ENCODE measurements around the gene SOX10.

The SOX10 gene

DNA sequence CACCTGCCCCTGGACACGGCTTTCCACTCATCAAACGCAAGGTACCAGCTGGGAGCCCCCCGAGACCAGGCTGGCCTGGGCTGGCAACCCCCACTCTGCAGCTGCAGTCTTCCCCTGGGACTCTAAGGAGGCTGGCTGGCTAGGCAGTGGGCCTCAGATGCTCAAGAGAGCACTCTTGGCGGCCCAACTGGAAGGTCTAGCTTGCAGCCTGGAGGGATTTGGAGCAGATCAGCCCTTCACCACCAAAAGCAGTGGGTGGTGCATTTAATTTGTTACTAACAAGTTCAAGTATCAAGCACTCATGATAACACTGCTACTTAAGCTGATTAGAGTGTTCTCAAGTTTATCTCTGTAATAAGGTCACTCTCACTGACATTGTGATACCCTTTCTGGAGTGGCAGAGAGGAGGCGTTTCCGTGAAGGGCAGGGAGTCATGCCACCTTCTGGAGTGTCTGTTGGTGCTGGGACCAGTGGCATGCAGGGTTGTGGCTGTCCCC is 52.4 kb downstream of the SOX10 start:
- in situ Hi-C loops (cut with MboI; ENCODE audit: low pct_unique_long_range_greater_than_20kb, low sequenced_read_pairs, unreplicated experiment) = no loop called here
- DNase-seq (ENCODE audit: low spot score) = no peak
- TF ChIP-seq, protein P1, sequence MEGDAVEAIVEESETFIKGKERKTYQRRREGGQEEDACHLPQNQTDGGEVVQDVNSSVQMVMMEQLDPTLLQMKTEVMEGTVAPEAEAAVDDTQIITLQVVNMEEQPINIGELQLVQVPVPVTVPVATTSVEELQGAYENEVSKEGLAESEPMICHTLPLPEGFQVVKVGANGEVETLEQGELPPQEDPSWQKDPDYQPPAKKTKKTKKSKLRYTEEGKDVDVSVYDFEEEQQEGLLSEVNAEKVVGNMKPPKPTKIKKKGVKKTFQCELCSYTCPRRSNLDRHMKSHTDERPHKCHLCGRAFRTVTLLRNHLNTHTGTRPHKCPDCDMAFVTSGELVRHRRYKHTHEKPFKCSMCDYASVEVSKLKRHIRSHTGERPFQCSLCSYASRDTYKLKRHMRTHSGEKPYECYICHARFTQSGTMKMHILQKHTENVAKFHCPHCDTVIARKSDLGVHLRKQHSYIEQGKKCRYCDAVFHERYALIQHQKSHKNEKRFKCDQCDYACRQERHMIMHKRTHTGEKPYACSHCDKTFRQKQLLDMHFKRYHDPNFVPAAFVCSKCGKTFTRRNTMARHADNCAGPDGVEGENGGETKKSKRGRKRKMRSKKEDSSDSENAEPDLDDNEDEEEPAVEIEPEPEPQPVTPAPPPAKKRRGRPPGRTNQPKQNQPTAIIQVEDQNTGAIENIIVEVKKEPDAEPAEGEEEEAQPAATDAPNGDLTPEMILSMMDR (IDR thresholded peaks at IDR 0.05; ENCODE audit: extremely low read depth, insufficient read depth, missing control alignments) = no peak

DNA sequence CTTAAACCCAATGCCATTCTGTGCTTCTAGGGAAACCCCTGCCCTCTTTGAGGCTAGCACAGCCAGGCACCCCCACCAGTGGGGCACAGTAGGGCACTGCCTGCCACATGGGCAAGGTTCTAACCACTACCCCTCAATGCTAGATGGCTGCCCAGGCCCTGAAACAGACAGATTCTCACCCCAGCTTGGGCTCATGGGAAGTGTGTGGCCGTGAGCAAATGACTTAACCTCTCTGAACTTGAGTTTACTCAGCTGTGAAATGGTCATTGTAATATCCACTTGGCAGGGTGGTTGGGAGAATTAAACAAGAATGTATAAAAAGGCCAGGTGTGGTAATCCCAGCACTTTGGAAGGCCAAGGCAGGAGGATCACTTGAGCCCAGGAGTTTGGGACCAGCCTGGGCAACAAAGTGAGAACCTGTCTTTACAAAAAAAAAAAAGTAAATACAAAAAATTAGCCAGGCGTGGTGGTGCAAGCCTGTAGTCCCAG is 53.4 kb downstream of the SOX10 start:
- TF ChIP-seq, protein P1 (IDR thresholded peaks at IDR 0.05; ENCODE audit: extremely low read depth, insufficient read depth, missing control alignments) = no peak
- no peak for DNase-seq (ENCODE audit: low spot score)
- in situ Hi-C loops (cut with MboI; ENCODE audit: low pct_unique_long_range_greater_than_20kb, low sequenced_read_pairs, unreplicated experiment) = no loop called here

DNA sequence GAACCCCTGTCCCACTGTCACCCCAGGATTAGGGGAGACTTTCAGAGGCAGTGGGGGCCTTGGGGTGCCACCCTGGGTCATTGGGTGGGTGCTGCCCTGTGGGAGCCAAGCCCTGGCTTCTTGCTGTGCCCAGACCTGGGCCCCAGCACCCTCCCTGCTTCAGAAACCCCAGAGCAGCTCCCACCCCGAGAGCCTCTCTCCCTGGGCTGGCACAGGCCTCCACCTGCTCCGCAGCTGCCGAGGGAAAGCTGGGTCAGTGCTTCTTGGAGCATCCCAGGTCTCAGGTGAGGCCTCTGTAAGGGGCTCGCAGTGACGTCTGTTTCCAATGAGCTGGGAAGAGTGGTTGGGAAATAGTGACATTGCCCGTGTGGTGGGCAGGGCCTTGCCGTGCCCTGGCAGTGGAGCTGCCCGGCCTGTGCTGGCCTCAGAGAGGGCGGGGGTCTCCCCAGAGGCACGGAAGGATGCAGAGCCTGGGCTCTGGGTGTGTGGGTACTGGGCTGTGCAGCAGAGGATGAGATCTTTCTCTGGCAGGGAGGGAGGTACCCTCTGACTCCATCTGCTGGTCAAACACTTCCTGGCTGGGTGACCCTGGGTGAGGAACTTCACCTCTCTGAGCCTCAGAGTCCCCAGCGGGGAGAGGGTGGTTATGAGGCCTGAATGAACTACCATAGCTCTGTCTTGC is 53.9 kb downstream of the SOX10 start:
- TF ChIP-seq, protein P1 (IDR thresholded peaks at IDR 0.05; ENCODE audit: extremely low read depth, insufficient read depth, missing control alignments) = peak; percentile 39
- DNase-seq (ENCODE audit: low spot score) = no peak

DNA sequence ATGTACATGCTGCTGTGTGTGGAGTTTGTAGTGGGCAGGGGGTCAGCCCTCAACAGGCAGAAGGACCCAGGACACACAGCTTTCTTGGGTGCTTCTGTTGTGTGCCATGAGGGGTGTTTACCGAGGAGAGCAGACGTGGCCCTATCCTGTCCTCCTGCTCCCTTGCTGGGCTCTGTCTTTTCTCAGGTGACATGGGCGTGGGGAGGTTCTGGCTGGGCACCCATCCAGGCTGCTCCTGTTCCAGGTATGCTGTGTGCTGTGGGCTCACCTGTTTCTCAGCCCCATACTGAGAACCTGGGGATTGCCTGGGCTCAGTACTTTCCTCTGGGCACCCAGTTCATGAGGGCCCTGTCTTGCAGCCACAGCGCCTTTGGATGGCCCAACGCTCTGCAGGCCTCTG is 55.0 kb downstream of the SOX10 start:
- TF ChIP-seq, protein P1 (IDR thresholded peaks at IDR 0.05; ENCODE audit: extremely low read depth, insufficient read depth, missing control alignments) = no peak
- no peak for DNase-seq (ENCODE audit: low spot score)
- in situ Hi-C loops (cut with MboI; ENCODE audit: low pct_unique_long_range_greater_than_20kb, low sequenced_read_pairs, unreplicated experiment) = no loop called here

More for the DNA sequence above, 53.9 kb downstream of the SOX10 start:
- in situ Hi-C loops (cut with MboI; ENCODE audit: low pct_unique_long_range_greater_than_20kb, low sequenced_read_pairs, unreplicated experiment) = no loop called here

DNA sequence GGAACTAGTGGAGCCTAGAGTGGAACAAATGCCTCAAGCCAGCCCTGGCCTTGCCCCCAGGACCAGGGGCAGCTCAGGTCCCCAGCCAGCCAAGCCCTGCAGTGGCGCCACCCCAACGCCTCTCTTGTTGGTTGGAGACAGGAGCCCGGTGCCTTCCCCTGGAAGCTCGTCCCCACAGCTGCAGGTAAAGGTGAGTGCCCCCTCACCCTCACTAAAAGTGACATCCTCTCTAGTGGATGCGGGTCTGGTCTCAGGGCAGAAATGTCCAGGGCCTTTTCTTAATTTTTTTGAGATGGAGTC is 56.8 kb downstream of the SOX10 start:
- DNase-seq (ENCODE audit: low spot score) = no peak
- in situ Hi-C loops (cut with MboI; ENCODE audit: low pct_unique_long_range_greater_than_20kb, low sequenced_read_pairs, unreplicated experiment) = no loop called here
- TF ChIP-seq, protein P1 (IDR thresholded peaks at IDR 0.05; ENCODE audit: extremely low read depth, insufficient read depth, missing control alignments) = no peak

DNA sequence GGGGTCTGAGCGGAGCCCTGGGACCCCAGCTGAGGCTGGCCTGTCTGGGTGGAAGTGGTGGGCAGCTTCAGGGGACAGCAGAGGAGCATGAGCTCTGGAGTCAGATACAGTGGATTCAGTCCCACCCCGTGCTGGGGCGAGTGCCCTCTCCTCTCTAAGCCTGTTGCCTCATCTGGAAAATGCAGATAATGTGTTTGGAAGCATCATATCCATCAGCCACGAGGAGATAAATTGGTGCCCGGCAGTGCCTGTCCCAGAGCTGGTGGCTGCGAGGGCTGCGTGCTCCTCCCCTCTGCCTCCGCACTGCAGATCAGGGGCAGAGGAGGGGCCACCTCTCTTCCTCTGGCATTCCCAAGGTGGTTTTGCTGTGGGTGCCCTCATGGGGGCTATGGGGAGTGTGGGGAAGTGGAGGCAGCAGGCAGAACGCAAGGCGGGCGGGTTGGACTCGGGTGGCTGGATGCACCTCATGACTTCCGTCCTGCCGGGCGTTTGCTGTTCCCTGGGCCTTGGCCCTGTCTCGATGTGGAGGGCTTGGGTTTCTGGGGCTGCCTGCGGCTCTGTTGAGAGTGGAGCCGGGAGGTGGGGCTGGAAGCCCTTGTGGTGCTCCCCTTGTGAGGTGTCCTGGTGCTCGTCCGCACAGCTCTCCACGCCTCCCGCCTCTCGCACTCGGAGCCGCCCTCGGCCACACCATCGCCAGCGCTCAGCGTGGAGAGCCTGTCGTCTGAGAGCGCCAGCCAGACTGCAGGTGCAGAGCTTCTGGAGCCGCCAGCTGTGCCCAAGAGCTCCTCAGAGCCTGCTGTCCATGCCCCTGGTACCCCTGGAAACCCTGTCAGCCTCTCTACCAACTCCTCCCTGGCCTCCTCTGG is 57.4 kb downstream of the SOX10 start:
- no peak for DNase-seq (ENCODE audit: low spot score)
- in situ Hi-C loops (cut with MboI; ENCODE audit: low pct_unique_long_range_greater_than_20kb, low sequenced_read_pairs, unreplicated experiment) = no loop called here
- TF ChIP-seq, protein P1 (IDR thresholded peaks at IDR 0.05; ENCODE audit: extremely low read depth, insufficient read depth, missing control alignments) = no peak

Data from GM13977 (cell line).